PC-9 (cell line): Measurements from ENCODE around the gene CIP2A.

ENCODE experiments used
- EZH2 ChIP-seq: fragments of 200-600 bp; sonication (generic); IDR thresholded peaks from 2 replicates; pipeline ENCODE4 v1.8.0; 2017; ENCODE audit warnings: antibody characterized with exemption, low read depth
- TF ChIP-seq, protein P1 (sequence below): fragments of 200-600 bp; sonication (generic); conservative IDR thresholded peaks from 2 replicates; pipeline ENCODE4 v1.6.1; 2017; ENCODE audit warnings: mixed run types, antibody characterized with exemption, mild to moderate bottlenecking, moderate library complexity

DNA sequence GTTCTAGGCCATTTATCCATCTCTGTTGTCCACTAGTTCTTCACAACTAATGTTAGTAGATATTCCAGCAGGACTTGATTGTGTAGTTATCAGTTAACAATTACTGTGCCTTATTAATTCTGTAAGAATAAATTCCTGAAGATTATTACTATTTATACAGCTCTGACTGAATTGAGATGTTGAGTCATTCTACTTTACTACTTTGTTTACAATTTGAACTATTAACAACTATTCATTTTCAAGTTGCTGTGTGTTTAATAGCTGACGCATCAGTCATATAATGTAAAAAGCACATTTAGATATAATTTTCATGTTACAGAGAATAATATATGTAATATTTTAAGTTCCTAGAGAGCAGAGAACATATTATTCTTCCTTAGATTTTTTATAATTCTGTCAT lies 21.4 kb upstream of the CIP2A start:
- TF ChIP-seq, protein P1, sequence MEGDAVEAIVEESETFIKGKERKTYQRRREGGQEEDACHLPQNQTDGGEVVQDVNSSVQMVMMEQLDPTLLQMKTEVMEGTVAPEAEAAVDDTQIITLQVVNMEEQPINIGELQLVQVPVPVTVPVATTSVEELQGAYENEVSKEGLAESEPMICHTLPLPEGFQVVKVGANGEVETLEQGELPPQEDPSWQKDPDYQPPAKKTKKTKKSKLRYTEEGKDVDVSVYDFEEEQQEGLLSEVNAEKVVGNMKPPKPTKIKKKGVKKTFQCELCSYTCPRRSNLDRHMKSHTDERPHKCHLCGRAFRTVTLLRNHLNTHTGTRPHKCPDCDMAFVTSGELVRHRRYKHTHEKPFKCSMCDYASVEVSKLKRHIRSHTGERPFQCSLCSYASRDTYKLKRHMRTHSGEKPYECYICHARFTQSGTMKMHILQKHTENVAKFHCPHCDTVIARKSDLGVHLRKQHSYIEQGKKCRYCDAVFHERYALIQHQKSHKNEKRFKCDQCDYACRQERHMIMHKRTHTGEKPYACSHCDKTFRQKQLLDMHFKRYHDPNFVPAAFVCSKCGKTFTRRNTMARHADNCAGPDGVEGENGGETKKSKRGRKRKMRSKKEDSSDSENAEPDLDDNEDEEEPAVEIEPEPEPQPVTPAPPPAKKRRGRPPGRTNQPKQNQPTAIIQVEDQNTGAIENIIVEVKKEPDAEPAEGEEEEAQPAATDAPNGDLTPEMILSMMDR, result no peak
- TF ChIP-seq EZH2, result no peak
